ENCODE measurements around the gene HPSE2.

Gene HPSE2

GRCh38 chr10:98483658-98484057, 752.0 kb downstream of the HPSE2 start:
- no peak for DNase-seq

DNA sequence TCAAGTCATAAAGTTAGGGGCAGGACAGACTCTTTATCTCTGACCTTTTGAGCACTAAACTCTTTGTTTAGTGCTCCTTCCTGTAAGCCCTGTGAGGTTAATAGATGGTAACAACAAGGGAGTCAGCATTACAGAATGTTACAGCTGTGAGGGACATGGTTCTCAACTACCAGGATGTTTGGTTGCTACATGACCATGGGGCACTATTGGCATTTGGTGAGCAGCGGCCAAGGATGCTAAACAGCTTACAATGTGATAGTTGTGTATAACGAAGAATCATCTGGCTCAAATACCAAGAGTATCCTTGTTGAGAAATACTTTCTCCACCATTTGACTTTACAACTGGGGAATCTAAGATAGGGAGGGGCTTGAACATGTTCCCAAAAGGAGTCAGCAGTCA, 753.6 kb downstream of the HPSE2 start:
- DNase-seq = no peak

DNA sequence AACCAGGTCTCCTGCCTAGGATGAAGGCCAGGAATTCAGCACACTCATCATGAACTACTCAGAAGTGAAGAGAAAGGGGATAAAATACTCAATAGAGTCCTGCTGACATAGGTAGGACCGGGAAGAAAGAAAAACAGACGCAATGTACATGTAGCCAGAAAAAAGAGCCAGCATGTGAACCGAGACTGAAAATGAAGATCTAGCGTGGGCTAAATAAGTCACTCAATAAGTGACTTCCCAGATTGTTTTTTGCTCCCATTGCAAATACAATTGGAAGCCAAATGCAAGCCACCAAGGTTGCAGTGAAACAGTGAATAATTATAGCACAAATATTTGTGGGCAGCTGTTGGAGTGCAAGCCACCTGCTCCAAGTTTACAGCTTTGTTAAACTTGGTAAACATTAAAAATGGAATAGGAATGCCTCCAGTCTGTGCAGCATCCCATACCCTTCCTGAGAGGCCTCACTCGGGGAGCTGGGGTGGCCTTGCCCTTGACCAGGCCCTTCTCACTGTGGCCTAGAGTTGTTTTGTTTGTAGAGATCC, 754.2 kb downstream of the HPSE2 start:
- DNase-seq = no peak

DNA sequence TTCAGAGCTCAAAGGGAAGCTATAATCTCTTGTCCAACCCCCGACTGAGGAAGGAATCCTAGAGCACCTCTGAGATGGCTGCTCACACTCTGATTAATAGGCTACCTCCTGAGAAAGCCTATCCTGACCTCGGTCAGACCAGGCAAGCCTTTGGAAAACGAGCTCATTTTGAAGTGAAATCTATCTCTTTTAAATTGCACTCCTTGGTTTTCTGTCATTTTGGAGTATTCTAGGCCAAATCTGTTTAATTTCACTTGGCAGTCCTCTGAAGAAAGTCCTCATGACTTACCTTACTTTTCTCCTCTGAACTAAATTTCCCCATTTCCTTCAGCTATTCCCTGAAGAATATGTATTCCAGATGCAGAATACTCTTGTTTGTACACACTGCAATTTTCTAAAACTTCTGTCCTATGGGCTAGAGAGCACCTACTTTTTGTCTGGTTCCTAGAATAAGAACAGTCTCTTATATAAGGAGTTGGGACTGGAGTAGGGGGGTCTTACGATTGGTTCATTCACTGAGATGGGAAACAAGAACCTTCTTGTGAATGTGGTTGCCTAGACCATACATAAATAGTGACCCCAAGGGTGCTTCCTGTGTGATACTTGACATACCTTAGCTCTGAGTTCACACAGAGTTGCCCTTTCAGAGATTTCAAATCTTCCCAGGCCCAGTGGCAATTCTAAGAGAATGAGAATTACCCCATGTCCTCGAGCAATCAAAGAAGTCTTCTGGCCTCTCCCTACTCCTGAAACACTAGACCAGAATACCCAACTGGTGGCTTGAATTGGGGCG, 757.0 kb downstream of the HPSE2 start:
- DNase-seq = no peak

DNA sequence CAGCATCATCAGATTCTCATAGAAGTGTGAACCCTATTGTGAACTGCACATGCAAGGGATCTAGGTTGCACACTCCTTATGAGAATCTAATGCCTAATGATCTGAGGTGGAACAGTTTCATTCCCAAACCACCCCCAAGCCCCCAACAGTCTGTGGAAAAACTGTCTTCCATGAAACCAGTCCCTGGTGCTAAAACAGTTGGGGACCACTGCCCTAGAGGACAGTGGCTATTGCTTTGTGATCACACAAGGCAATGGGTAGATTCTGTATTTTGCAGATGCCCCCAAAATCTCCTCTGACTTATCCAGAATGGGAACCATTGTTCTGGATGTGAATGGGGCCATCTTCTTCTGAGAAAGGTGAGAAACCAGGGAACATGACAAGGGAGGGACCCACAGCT, 757.8 kb downstream of the HPSE2 start:
- no peak for DNase-seq

DNA sequence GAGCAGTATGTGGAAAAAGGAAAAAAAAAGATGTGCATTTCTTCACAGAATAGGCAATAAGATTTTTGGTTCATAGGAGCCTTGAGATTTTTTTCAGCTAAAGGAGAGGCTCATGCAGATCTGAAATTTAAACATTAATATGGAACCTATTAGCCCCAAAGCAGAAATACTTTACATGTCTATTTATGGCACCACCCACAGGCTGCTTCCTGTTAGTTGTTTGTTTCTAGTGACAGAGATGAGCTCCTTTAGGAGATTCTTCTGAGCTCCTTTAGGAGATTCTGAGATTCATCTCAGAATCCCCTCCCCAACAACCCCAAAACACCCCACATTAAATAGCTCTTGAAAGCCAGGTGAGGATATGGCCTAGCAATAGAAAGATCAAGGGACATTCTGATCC, 761.0 kb downstream of the HPSE2 start:
- DNase-seq = no peak

DNA sequence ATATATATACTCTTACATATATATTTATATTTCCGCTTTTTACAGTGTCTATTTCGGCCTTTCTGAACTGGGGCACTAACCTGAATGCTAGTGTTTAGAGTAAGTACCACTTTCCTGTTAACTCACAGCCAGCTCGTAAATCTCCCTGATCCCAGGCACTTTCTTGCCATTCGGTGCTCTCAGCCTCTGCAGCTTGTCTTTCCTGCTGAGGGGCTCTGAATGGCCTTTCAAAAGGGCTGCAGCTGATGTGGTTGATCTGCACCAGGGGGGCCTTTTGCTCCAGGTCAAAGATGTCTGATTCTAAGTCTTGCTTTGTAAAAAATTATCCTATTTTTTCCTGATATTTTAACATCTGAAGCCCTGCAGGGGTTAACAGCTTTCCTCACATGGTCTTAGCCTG, 763.5 kb downstream of the HPSE2 start:
- no peak for DNase-seq

DNA sequence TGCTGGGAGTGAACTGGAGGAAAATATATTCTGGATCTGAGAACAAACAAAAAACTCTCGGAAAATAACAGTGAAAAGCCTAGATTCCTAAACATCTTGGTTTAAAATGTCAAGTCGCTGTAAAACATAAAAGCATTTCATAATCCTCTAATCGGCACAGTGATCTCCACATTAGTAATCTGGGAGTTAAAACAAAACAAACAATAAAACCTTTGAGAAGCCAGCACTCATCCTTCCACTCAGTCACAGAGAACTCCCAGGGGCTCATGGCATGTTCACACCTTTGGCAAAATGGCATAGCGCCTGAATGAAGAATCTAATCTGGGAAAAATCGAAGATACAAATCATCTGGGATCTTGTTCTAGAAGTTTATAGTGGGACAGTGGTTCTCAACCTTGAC, 764.8 kb downstream of the HPSE2 start:
- DNase-seq = no peak

DNA sequence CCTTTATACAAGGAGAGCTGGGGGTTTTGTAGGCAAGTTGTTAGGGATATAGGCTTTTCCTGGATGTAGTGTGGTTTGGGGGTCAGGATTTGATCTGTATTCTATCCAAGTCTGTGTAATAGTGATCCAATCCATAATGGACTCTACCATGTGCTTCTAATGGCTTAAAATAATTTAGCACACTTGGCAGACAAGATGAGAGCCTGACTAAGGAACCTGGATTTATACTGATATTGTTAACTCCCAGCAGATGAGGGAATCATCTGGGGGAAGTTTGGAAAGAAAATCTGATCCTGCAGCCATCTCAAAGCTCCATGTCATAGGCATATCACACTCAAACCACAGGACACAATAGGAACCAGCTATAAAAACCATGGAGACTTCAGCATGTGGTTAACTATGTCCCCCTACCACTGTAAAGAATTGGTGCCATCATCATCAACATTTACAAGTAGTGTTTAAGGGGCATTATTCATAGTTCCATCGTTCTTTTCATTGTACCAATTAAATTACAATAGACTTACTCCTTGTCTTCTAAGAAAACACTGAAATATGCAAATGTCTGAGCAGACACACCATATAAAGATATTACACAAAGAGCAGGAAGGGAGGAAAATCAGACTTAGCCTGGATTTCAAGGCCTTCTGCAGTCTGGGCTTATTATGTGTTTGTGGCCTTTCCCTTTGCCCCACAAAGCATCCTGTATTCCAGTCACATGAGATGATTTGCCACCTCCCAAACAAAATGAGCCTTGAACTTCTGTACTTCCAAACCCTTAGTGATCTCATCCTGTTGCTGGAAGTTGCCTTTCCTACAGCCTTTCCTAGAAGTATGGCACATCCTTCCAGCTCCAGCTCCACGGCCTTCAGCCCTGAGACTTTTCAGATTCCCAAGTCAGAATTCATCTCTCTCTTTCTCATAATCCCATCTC, 766.4 kb downstream of the HPSE2 start:
- DNase-seq = no peak

DNA sequence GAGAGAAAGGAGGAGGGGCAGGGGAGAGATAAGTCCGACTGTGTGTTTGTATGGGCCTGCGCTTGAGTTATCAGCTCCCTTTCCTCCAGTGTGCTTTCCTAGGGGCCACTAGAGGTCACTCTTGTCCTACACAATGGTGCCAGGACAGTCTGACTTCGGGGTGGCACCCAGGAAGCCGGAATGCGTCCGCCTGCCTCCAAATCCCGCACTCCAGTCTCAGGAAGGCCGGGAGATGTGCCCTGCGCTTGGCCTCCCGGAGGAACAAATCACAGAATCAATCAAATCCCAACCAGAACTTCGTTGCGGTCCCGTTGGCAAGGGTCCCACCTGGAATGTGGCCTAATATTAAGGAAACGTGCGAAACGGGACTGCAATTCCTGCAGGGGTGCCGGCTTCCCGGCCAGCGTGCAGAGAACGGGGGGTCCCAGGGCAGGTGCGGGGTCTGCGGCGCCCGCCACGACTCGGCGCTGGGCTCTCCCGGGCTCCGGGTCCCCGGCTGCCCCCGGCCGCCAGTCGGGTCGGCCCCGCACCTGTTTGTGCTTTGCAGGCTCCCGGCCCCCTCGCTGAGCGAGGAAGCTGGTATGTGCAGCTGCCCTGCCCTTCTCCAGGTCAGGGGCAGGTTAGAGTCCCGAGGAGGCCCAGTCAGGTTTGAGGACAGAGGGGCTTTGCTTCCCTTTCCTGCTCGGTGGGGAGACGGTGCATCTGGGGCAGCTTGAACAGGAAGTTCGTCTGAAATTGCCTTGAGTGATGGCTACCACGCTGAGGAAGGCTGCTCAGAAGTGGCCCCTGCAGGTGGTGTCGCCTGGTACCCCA, 767.9 kb downstream of the HPSE2 start:
- DNase-seq = peak; percentile 38

GRCh38 chr10:98466861-98467505, 768.7 kb downstream of the HPSE2 start:
- DNase-seq = no peak

- no peak for DNase-seq
Measured at GRCh38 chr10:98465866-98466265, 769.8 kb downstream of the HPSE2 start.

DNA sequence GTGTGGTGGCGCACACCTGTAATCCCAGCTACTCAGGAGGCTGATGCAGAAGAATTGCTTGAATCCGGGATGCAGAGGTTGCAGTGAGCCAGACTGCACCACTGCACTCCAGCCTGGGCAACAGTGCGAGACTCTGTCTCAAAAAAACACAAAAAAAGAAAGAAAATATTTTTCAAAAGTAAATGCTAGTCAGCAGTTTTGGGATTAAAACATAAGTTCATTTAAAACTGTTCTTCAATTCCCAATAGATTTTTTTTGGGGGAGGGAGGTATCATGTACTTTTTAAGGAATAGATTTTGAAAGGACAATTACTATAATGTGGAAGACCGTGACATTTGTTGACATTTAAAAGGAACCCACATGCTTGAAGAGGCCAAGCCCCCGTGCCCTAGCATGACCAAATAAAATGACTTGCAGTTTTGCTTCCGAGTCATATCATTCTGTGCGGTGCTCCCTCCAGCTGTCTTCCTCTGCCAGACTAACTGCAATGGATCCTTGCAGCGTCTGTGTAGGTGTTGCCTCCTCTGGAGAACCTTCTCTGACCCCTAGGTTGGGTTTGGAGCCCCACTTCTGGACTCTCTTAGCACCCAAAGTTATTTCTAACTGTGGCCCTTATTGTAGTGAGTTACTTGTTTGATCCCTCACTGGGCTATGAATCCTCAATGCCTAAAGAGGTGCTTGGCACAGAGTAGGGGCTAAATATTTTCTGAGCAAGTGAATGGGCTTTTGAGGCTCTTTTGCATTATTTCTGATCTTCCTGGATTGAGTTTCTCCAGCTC, 771.5 kb downstream of the HPSE2 start:
- DNase-seq = peak; percentile 26

GRCh38 chr10:98463016-98463415, 772.6 kb downstream of the HPSE2 start:
- no peak for DNase-seq

DNA sequence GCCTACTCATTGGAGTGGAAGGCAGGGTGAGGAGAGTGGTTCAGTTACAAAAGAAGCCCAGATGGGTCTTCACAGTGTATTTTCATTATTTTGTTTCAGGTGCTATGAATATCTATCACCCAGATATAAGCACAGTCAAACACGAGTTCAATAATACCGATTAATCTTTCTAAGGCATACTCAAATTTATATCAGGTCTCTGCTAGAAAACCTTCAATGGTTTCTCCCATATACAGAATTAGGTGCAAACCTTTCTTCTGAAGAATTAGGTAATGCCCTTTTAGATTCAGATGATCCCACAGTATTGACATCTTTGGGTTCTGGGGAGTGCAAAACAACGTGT, 774.2 kb downstream of the HPSE2 start:
- DNase-seq = no peak

DNA sequence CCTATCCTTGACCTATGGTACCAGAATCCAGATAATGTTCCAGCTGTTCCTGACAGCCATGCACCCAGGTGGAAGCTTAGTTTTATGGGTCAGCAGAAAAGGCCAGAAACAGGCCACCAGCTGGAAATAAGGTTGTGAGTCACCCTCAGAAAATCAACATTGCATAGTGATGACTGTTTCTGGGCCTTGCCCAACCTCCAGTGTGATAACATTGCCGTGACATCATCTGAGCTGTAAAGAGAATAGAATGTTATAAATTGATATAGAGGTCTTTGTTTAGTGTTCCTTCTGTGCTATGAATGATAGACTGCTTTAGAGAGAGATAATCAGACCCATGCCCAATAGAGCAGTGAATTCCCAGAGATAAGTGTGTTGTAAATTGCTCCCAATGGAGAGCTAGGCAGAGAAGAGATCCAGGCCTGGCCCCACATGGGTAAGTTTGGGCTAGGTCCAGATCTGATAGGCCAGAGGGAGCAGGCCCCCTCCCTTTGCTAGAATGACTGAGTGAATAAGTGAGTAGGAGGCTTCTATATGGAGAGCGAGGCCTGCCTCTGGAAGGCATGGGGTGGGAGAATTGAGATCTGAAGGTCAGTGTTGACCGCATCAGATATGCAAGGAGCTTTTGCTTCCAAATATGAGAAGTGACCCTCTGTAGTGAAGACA, 774.7 kb downstream of the HPSE2 start:
- no peak for DNase-seq

DNA sequence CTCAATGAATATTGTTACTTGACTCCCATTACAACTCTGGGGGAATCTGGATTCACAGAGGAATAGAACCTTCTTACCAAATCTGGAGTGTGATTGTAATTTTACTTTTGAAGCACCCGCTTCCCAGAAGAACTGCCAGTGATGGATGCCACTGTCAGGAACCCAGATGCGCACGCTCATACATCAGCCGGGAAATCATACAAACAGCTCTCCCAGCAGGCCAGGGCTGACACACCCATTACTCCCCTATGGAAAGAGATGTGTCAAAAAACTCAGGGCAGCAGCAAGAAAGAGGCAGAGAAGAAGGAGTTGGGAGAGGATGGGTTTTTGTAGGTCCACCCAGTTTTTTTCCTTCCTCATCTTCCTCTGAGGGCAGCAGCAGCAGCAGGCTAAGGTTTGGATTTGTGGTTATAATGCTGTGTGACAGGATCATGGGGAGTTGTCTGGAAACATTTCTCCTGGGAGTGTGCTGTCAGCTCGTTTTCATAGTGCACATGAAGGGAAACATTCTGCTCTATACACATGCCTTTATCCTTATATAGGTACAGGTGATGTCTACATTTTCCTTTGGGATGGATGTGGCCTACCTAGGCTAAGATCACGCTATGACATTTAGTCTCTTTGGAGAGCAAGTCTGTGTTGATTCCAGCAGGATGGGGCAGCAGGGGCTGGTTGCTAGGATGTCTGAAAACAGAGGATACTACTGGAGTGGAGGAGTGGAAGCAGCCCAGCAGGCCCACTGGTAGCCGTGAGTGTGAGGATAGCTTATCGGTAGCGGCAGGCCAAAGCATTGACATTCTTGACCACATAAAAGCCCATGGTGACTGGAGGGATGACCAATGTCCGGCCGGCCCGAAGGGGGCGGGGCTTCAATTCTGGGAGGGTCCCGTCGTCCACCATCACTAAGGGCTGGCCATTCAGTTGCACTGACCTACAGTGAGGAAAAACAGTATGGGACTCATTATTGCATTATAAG, 776.6 kb downstream of the HPSE2 start:
- no peak for DNase-seq

DNA sequence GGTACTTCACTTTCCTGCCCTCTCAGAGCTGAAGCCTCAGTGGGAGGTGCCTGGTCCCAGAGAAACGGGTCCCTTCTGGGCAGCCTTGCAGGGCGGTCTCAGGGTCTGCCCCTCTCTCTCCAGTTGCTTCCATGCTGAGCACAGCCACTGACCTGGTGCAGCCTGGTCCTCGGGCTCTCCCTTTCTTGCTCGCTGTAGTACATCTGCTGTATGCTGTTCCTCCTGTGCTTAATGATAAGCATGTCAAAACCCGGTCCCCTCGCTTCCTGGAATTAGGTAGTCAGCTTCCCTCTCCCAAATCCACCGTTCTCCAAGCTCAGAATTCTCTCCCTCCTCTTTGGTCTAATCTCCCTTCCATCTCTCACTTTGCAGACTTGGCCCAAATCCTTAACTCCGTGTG, 777.9 kb downstream of the HPSE2 start:
- no peak for DNase-seq

GRCh38 chr10:98456686-98457482, 778.8 kb downstream of the HPSE2 start:
- no peak for DNase-seq
